GM23248 (cell line): ENCODE data around the gene PNPLA7.

Experiments used
- EZH2 ChIP-seq: fragments of 200-600 bp; sonication (generic); IDR thresholded peaks from 2 replicates; pipeline ENCODE4 v1.6.1; 2018; ENCODE audit warnings: antibody characterized with exemption, mild to moderate bottlenecking; ENCODE audit not compliant: insufficient read depth, poor library complexity, severe bottlenecking
- EZH2phosphoT487 ChIP-seq: fragments of 200-600 bp; sonication (generic); IDR thresholded peaks from 2 replicates; pipeline ENCODE4 v1.6.1; 2018; ENCODE audit warnings: antibody characterized with exemption, moderate library complexity, mild to moderate bottlenecking, low read depth; ENCODE audit not compliant: insufficient read depth

DNA sequence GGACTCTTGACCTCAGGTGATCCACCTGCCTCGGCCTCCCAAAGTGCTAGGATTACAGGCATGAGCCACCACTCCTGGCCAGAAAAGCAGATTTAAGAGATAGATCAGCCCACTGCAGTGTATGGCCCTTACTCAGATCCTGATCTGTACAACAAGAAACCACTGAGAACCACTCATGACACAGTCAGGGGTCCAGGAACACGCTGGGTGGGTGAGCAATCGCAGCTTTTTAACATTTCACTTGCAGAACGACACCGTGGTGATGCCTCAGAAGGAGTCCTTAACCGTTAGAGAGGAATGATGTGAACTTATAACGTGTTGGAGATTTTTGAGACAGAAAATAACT lies 45.8 kb downstream of the PNPLA7 start:
- TF ChIP-seq EZH2 (no peak), EZH2phosphoT487 (no peak)
